Activated CD4-positive, alpha-beta memory T cell treated with anti-CD3 and anti-CD28 coated beads, Interleukin-2, amount 10 ng/mL, durations not matched to agents 7 days and 5 days (primary cell): Measurements from ENCODE around the gene CEMIP2. TPM values are rescaled to one million over a fixed set of nuclear protein-coding genes. Genes with fewer than 3 reads are reported as not detected.
"Not testable (repeated sequence)": the region's sequence is repeated elsewhere in the genome, so short reads cannot be mapped to it uniquely, and the experiment has no call there.

ENCODE experiments used
- CTCF ChIA-PET: fragments of 350-600 bp; sonication (Branson Sonifier 250); formaldehyde crosslinking; loops from one replicate; lab custom pipeline; 2021; ENCODE audit warnings: antibody characterized with exemption, inconsistent platforms; lab: Charles Lee
- POLR2A ChIA-PET: fragments of 350-600 bp; sonication (Branson Sonifier 250); formaldehyde crosslinking; loops from one replicate; lab custom pipeline; 2021; ENCODE audit warnings: antibody characterized with exemption; lab: Charles Lee
- DNase-seq: peaks from one replicate; pipeline ENCODE4 v3.0.0-alpha.2; 2020
- H3K27ac Mint-ChIP-seq: one replicate; pipeline ENCODE4 v1.8.0; 2021; ENCODE audit warnings: mild to moderate bottlenecking, mixed read lengths
- H3K27me3 Mint-ChIP-seq: one replicate; pipeline ENCODE4 v1.8.0; 2021; ENCODE audit warnings: mixed read lengths
- H3K36me3 Mint-ChIP-seq: one replicate; pipeline ENCODE4 v1.8.0; 2021; ENCODE audit warnings: low read depth, mixed read lengths
- H3K4me1 Mint-ChIP-seq: one replicate; pipeline ENCODE4 v1.8.0; 2021; ENCODE audit warnings: mixed read lengths
- H3K4me3 Mint-ChIP-seq: one replicate; pipeline ENCODE4 v1.8.0; 2021; ENCODE audit warnings: mild to moderate bottlenecking, mixed read lengths
- H3K9me3 Mint-ChIP-seq: one replicate; pipeline ENCODE4 v1.8.0; 2021; ENCODE audit warnings: mixed read lengths
- total RNA-seq, 2 experiments: library from RNA; stranded (reverse); gene quantifications; one replicate each; pipeline ENCODE4 v1.2.3, GENCODE V29; 2021

Gene CEMIP2
- 100 to 1,000 TPM; 137 to 140 TPM for total RNA-seq

- no peaks in the 10 kb centered on the region for H3K27me3 Mint-ChIP-seq
- DNase-seq: peak; percentile 90
- H3K4me1 Mint-ChIP-seq: peaks cover 33% of the 10 kb centered on the region
- peak within 1 kb of the TSS; percentile 83 for H3K27ac Mint-ChIP-seq
- CTCF ChIA-PET: interaction anchor here (0.6 to 5.8 kb wide), 21 partner anchors 9 to 483 kb away, joined by 3 to 65 read pairs (median 5); no protein-coding TSS in a partner anchor
- H3K9me3 Mint-ChIP-seq: no peaks in the 10 kb centered on the region
- peak within 1 kb of the TSS; percentile 84 for H3K4me3 Mint-ChIP-seq
- H3K36me3 Mint-ChIP-seq: peaks cover 27% of the 10 kb centered on the region
- POLR2A ChIA-PET: interaction anchor here (0.6 to 7.0 kb wide), 23 partner anchors 9 to 256 kb away, joined by 3 to 182 read pairs (median 4); partner anchors contain the start of genes ABHD17B and C9orf85
Measured at GRCh38 chr9:71768388-71769174, at the start of gene CEMIP2. TSS of gene CEMIP2 (minus strand) at chr9:71768513. CDS start at chr9:71750373, 18,140 bp downstream.

GRCh38 chr9:71816916-71817451 lies 48.7 kb upstream of the CEMIP2 start:
- no peaks in the 10 kb centered on the region for H3K27me3 Mint-ChIP-seq
- H3K9me3 Mint-ChIP-seq: no peaks in the 10 kb centered on the region
- H3K36me3 Mint-ChIP-seq: no peaks in the 10 kb centered on the region
- H3K27ac Mint-ChIP-seq: no peak overlapping the region
- H3K4me3 Mint-ChIP-seq: no peak overlapping the region
- ChIA-PET POLR2A (interaction anchor here (1.3 kb wide), 1 partner anchor 49 kb away, joined by 4 read pairs; the partner anchor contains the start of gene CEMIP2), CTCF (interaction anchor here (0.6 to 2.9 kb wide), 7 partner anchors 13 to 532 kb away, joined by 3 to 12 read pairs (median 6); no protein-coding TSS in a partner anchor)
- no peak for DNase-seq
- peaks cover 8% of the 10 kb centered on the region for H3K4me1 Mint-ChIP-seq

GRCh38 chr9:71814815-71815214 lies 46.5 kb upstream of the CEMIP2 start:
- Mint-ChIP-seq H3K27me3 (no peaks in the 10 kb centered on the region), H3K9me3 (no peaks in the 10 kb centered on the region), H3K36me3 (no peaks in the 10 kb centered on the region), H3K4me3 (no peak overlapping the region), H3K4me1 (peaks cover 6% of the 10 kb centered on the region), H3K27ac (no peak overlapping the region)
- POLR2A ChIA-PET: no interaction called here
- no peak for DNase-seq
- CTCF ChIA-PET: interaction anchor here (1.3 kb wide), 1 partner anchor 96 kb away, joined by 3 read pairs; the partner anchor contains the start of genes ABHD17B and C9orf85

GRCh38 chr9:71814226-71814625 lies 45.9 kb upstream of the CEMIP2 start:
- ChIA-PET CTCF (interaction anchor here (1.2 to 1.3 kb wide), 2 partner anchors 13 to 97 kb away, joined by 3 to 4 read pairs; partner anchors contain the start of genes ABHD17B and C9orf85), POLR2A (no interaction called here)
- Mint-ChIP-seq H3K9me3 (no peaks in the 10 kb centered on the region), H3K36me3 (no peaks in the 10 kb centered on the region), H3K4me1 (peaks cover 6% of the 10 kb centered on the region), H3K4me3 (no peak overlapping the region), H3K27me3 (no peaks in the 10 kb centered on the region), H3K27ac (no peak overlapping the region)
- no peak for DNase-seq

- Mint-ChIP-seq H3K27me3 (no peaks in the 10 kb centered on the region), H3K4me1 (peaks cover 5% of the 10 kb centered on the region), H3K4me3 (no peak overlapping the region), H3K9me3 (no peaks in the 10 kb centered on the region), H3K27ac (no peak overlapping the region), H3K36me3 (no peaks in the 10 kb centered on the region)
- no peak for DNase-seq
- CTCF ChIA-PET: interaction anchor here (1.3 kb wide), 1 partner anchor 227 kb away, joined by 3 read pairs; no protein-coding TSS in a partner anchor
- POLR2A ChIA-PET: no interaction called here
Measured at GRCh38 chr9:71812385-71812784, 44.1 kb upstream of the CEMIP2 start.

GRCh38 chr9:71808068-71808467 lies 39.8 kb upstream of the CEMIP2 start:
- ChIA-PET POLR2A (interaction anchor here (1.1 kb wide), 1 partner anchor 39 kb away, joined by 3 read pairs; no protein-coding TSS in a partner anchor), CTCF (interaction anchor here (1.0 to 5.0 kb wide), 11 partner anchors 11 to 217 kb away, joined by 3 to 104 read pairs (median 6); no protein-coding TSS in a partner anchor)
- Mint-ChIP-seq H3K4me3 (no peak overlapping the region), H3K27me3 (no peaks in the 10 kb centered on the region), H3K4me1 (peaks cover 5% of the 10 kb centered on the region), H3K27ac (no peak overlapping the region), H3K9me3 (no peaks in the 10 kb centered on the region), H3K36me3 (no peaks in the 10 kb centered on the region)
- DNase-seq: no peak

GRCh38 chr9:71806901-71807307 lies 38.6 kb upstream of the CEMIP2 start:
- ChIA-PET POLR2A (interaction anchor here (0.8 to 1.4 kb wide), 3 partner anchors 11 to 39 kb away, joined by 3 to 5 read pairs (median 3); partner anchors contain the start of gene CEMIP2), CTCF (interaction anchor here (0.6 to 5.0 kb wide), 32 partner anchors 9 to 522 kb away, joined by 3 to 104 read pairs (median 5); partner anchors contain the start of genes ABHD17B and C9orf85)
- DNase-seq: peak; percentile 68
- peaks cover 2% of the 10 kb centered on the region for H3K9me3 Mint-ChIP-seq
- H3K4me3 Mint-ChIP-seq: no peak overlapping the region
- H3K36me3 Mint-ChIP-seq: peaks cover 3% of the 10 kb centered on the region
- no peaks in the 10 kb centered on the region for H3K27me3 Mint-ChIP-seq
- peaks cover 5% of the 10 kb centered on the region for H3K4me1 Mint-ChIP-seq
- H3K27ac Mint-ChIP-seq: no peak overlapping the region

- DNase-seq, H3K4me3 Mint-ChIP-seq, H3K4me1 Mint-ChIP-seq, H3K36me3 Mint-ChIP-seq, H3K9me3 Mint-ChIP-seq, H3K27me3 Mint-ChIP-seq, H3K27ac Mint-ChIP-seq: not testable (repeated sequence)
- CTCF ChIA-PET: interaction anchor here (0.5 to 5.0 kb wide), 9 partner anchors 9 to 613 kb away, joined by 3 to 43 read pairs (median 5); no protein-coding TSS in a partner anchor
- POLR2A ChIA-PET: interaction anchor here (0.6 kb wide), 1 partner anchor 26 kb away, joined by 3 read pairs; no protein-coding TSS in a partner anchor
Measured at GRCh38 chr9:71805096-71805495, 36.8 kb upstream of the CEMIP2 start.

- Mint-ChIP-seq H3K36me3 (peaks cover 3% of the 10 kb centered on the region), H3K27me3 (no peaks in the 10 kb centered on the region), H3K4me1 (peaks cover 9% of the 10 kb centered on the region), H3K4me3 (no peak overlapping the region), H3K27ac (no peak overlapping the region), H3K9me3 (peaks cover 2% of the 10 kb centered on the region)
- ChIA-PET CTCF (interaction anchor here (1.5 to 1.9 kb wide), 2 partner anchors 12 to 20 kb away, joined by 4 to 6 read pairs; no protein-coding TSS in a partner anchor), POLR2A (no interaction called here)
- no peak for DNase-seq
Measured at GRCh38 chr9:71801826-71802225, 33.5 kb upstream of the CEMIP2 start.

- Mint-ChIP-seq H3K27ac (peak overlapping the region; percentile 26), H3K27me3 (no peaks in the 10 kb centered on the region), H3K4me1 (peaks cover 46% of the 10 kb centered on the region), H3K36me3 (peaks cover 10% of the 10 kb centered on the region), H3K4me3 (no peak overlapping the region), H3K9me3 (peaks cover 3% of the 10 kb centered on the region)
- no peak for DNase-seq
- POLR2A ChIA-PET: interaction anchor here (3.2 to 7.9 kb wide), 3 partner anchors 14 to 114 kb away, joined by 12 to 75 read pairs (median 52); partner anchors contain the start of genes ABHD17B, C9orf85 and CEMIP2
- CTCF ChIA-PET: interaction anchor here (0.7 to 6.5 kb wide), 4 partner anchors 10 to 242 kb away, joined by 3 to 43 read pairs (median 4); no protein-coding TSS in a partner anchor
Measured at GRCh38 chr9:71797266-71797665, 29.0 kb upstream of the CEMIP2 start.

- Mint-ChIP-seq H3K27ac (peak overlapping the region; percentile 56), H3K27me3 (no peaks in the 10 kb centered on the region), H3K9me3 (peaks cover 6% of the 10 kb centered on the region), H3K4me1 (peaks cover 46% of the 10 kb centered on the region), H3K36me3 (peaks cover 14% of the 10 kb centered on the region), H3K4me3 (no peak overlapping the region)
- ChIA-PET POLR2A (interaction anchor here (0.7 to 7.9 kb wide), 6 partner anchors 10 to 566 kb away, joined by 3 to 75 read pairs (median 8); partner anchors contain the start of genes ABHD17B, C9orf85 and CEMIP2), CTCF (interaction anchor here (0.8 to 6.5 kb wide), 6 partner anchors 8 to 243 kb away, joined by 3 to 43 read pairs (median 4); no protein-coding TSS in a partner anchor)
- DNase-seq: no peak
Measured at GRCh38 chr9:71796100-71796767, 27.9 kb upstream of the CEMIP2 start.
